Stomach (tissue), 9 donors: ENCODE results near the gene MAGI1. TPM values are rescaled to one million over a fixed set of nuclear protein-coding genes. Genes with fewer than 3 reads are reported as not detected.

Experiments used
- DNase-seq, 2 donors: peaks; one replicate each; pipeline versions ENCODE4 v3.0.0 to v3.0.0-alpha.2; 2013 to 2019
- H3K27ac ChIP-seq, 5 donors: fragments of 200-600 bp in 4 of 5; sonication (generic) in 4 of 5; one replicate each; pipeline ENCODE4 v1.5.1; 2013 to 2019; ENCODE audit warnings: mild to moderate bottlenecking in 1 of 5, moderate library complexity in 1 of 5
- H3K27me3 ChIP-seq, 3 donors: fragments of 200-600 bp; sonication (generic); one replicate each; pipeline ENCODE4 v1.5.1; 2017 to 2019; ENCODE audit warnings: mixed run types in 1 of 3
- H3K36me3 ChIP-seq, 4 donors: fragments of 200-600 bp; sonication (generic); 1 replicate in 3 of 4; 2 replicates in 1 of 4; pipeline ENCODE4 v1.5.1; 2016 to 2019
- H3K4me1 ChIP-seq, 4 donors: fragments of 200-600 bp; sonication (generic); one replicate each; pipeline ENCODE4 v1.5.1; 2016 to 2019
- H3K4me3 ChIP-seq, 4 donors: fragments of 200-600 bp; sonication (generic) in 3 of 4; one replicate each; pipeline ENCODE4 v1.5.1; 2016 to 2019; ENCODE audit warnings: mild to moderate bottlenecking in 1 of 4
- H3K9me3 ChIP-seq, 4 donors: fragments of 200-600 bp; sonication (generic); one replicate each; pipeline ENCODE4 v1.5.1; 2016 to 2019
- EP300 ChIP-seq: sonication (generic); formaldehyde crosslinking; IDR thresholded peaks from one replicate; pipeline ENCODE4 v1.6.1; 2017; ENCODE audit warnings: antibody characterized with exemption
- POLR2A ChIP-seq, 4 donors: fragments of 450-650 bp; IDR thresholded peaks; one replicate each; pipeline ENCODE4 v1.6.1; 2016; ENCODE audit warnings: antibody characterized with exemption in 4 of 4, control low read depth in 2 of 4, mild to moderate bottlenecking in 1 of 4, moderate library complexity in 1 of 4
- POLR2AphosphoS5 ChIP-seq, 3 donors: sonication (generic); formaldehyde crosslinking; IDR thresholded peaks; one replicate each; pipeline ENCODE4 v1.6.1; 2016; ENCODE audit warnings: antibody characterized with exemption in 3 of 3
- WGBS, 5 donors: extraction: QIAGEN DNeasy Blood & Tissue Kit in 3 of 5; methylation state at CpG; one replicate each; pipeline versions ENCODE4 v1.1.5 to v1.1.7; 2013 to 2018; 5-methylcytosine and 5-hydroxymethylcytosine counted together
- intact Hi-C: fragments of 100-400 bp; cut with DNase I; formaldehyde crosslinking; loops from one replicate; pipeline ENCODE4 v1.15.1; 2023; ENCODE audit warnings: low total_unique reads
- polyA plus RNA-seq, 3 donors: library from polyadenylated mRNA; stranded (reverse); fragments of 200-250 nt; gene quantifications; one replicate each; pipeline ENCODE4 v1.2.3, GENCODE V29; 2013
- total RNA-seq, 5 donors: library from RNA; depleted of rRNA; stranded (reverse); fragments of >200 nt; gene quantifications; one replicate each; pipeline versions ENCODE4 v1.1.0 to v1.2.3, GENCODE V29; 2014 to 2016
- TF ChIP-seq, protein P1 (sequence below), 7 experiments: fragments of 450-650 bp in 4 of 7; fragments of 200-600 bp in 3 of 7; sonication (generic) in 3 of 7; IDR thresholded peaks; one replicate each; pipeline ENCODE4 v1.5.1; 2016 to 2019; ENCODE audit warnings: antibody characterized with exemption in 7 of 7, control low read depth in 2 of 7, mild to moderate bottlenecking in 1 of 7
- donor health status: healthy with polysubstance abuse.
- donor health status: Bipolar disorder and iron deficiency.
- donor health status: healthy.

Gene MAGI1
- total and polyA plus RNA-seq, 8 donors = 5.7 to 237 (median 84.8) TPM

DNA sequence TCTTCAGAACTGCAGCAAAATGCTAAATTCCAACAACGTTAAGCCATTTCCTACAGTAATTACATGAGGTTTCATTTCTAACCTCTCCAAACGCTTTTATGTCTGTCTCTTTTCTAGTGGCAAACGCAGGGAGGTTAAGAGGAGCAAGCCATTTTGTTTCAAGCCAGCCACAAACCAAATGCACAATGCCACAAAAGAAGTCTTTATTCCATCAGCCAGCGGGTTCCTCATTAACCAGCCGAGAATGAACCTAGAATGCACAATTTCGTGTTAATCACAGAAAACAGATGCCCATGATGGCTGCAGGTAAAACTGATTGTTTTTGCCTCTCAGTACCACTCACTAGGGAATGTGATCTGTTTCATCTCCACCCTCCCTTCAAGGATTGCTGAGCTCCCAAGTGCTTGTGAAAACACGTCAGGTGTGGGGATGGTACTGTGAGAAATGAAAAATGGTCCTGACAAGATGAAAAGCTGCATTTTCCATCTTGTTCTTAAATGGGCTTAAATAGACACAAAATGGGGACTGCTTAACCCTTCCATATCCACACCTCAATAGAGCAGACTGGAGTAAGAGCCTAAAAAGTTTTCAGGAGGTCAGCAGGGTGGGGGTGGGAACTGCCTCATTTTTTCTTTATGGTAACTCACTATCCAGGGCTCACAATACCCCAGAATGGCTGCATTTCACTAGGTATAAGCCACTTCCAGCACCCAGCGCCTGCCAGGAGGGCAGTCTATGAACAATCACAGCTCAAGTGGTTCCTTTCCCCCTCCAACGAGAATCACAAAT, 277.1 kb downstream of the MAGI1 start:
- TF ChIP-seq EP300 = no peak
- no peak for TF ChIP-seq POLR2AphosphoS5 (IDR thresholded peaks at IDR 0.05)
- intact Hi-C loops = no loop called here
- WGBS, 5 donors = 82 to 91% (median 87%) methylated on average over 9 of the region's 9 CpGs

DNA sequence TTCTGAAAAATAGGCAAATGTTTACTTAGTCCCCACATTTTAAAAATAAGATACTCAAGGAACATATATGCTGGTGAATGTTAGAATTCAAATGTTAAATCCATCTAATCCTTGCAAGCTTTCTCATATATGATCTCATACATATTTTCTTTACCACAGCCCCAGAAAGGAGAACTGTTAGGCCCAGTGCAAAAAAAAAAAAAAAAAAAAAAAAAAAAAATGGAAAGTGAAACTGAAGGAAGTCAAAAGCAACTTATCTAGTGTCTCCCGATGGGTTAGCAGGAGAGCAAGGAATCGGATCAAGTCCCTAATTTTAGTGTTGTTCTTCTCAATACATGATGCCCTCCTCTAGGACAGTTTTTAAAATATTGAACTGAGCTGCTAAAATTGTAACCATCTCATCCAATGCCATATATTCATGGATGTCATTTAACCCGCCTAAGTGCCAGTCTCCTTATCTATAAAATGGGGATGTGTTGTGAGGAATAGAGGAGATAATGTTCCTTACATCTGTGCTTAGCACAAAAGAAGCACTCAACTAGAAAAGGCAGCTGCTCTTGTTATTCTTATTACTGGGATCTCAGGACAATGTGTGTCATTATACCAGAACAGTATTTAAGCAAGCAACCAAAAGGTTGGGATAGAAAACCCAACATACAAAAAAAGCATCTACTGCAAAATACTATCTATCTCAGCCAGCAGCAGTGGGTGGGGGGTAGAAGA, 279.7 kb downstream of the MAGI1 start:
- no peak for DNase-seq
- no peaks in the 10 kb centered on the region for H3K27me3 ChIP-seq
- TF ChIP-seq, protein P1, sequence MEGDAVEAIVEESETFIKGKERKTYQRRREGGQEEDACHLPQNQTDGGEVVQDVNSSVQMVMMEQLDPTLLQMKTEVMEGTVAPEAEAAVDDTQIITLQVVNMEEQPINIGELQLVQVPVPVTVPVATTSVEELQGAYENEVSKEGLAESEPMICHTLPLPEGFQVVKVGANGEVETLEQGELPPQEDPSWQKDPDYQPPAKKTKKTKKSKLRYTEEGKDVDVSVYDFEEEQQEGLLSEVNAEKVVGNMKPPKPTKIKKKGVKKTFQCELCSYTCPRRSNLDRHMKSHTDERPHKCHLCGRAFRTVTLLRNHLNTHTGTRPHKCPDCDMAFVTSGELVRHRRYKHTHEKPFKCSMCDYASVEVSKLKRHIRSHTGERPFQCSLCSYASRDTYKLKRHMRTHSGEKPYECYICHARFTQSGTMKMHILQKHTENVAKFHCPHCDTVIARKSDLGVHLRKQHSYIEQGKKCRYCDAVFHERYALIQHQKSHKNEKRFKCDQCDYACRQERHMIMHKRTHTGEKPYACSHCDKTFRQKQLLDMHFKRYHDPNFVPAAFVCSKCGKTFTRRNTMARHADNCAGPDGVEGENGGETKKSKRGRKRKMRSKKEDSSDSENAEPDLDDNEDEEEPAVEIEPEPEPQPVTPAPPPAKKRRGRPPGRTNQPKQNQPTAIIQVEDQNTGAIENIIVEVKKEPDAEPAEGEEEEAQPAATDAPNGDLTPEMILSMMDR (IDR thresholded peaks at IDR 0.05) = no peak
- TF ChIP-seq EP300 = no peak
- no peak for TF ChIP-seq POLR2AphosphoS5 (IDR thresholded peaks at IDR 0.05)
- no peak for TF ChIP-seq POLR2A (IDR thresholded peaks at IDR 0.05)
- H3K4me1 ChIP-seq = peaks cover 0 to 15% (median 2%) of the 10 kb centered on the region in 4 donors
- no peak overlapping the region for H3K27ac ChIP-seq
- H3K9me3 ChIP-seq = no peaks in the 10 kb centered on the region
- H3K4me3 ChIP-seq = no peak overlapping the region
- intact Hi-C loops = no loop called here
- WGBS, 5 donors = 37 to 47% (median 38%) methylated on average over 3 of the region's 3 CpGs
- H3K36me3 ChIP-seq = no peaks in the 10 kb centered on the region

More for the DNA sequence above, 277.1 kb downstream of the MAGI1 start:
- Histone ChIP-seq H3K9me3 (no peaks in the 10 kb centered on the region), H3K4me1 (peaks cover 0 to 10% (median 2%) of the 10 kb centered on the region in 4 donors), H3K4me3 (no peak overlapping the region), H3K27me3 (no peaks in the 10 kb centered on the region), H3K36me3 (no peaks in the 10 kb centered on the region), H3K27ac (no peak overlapping the region)
- DNase-seq = no peak

DNA sequence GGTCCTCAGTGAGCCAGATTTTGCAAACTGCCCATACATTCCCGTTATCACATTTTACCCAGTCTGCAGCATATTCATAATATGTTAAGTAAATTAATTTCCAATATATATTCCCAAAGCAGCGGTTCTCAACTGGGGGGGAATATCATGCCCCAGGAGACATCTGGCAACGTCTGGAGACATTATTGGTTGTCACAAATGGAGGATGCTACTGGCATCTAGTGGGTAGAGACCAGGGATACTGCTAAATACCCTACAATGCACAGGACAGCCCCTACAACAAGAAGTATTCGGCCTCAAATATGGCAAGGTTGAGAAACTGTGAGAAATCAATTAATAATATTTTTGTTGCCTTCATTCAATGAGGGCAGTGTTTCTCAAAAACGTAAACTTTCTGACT, 280.3 kb downstream of the MAGI1 start:
- no peaks in the 10 kb centered on the region for H3K27me3 ChIP-seq
- intact Hi-C loops = no loop called here
- TF ChIP-seq EP300 (no peak), POLR2A (IDR thresholded peaks at IDR 0.05) (no peak), POLR2AphosphoS5 (IDR thresholded peaks at IDR 0.05) (no peak)
- TF ChIP-seq, protein P1 (IDR thresholded peaks at IDR 0.05) = no peak
- no peak overlapping the region for H3K4me3 ChIP-seq
- no peak for DNase-seq
- no peaks in the 10 kb centered on the region for H3K36me3 ChIP-seq
- H3K27ac ChIP-seq = no peak overlapping the region
- 67 to 79% (median 67%) methylated on average over 5 of the region's 5 CpGs for WGBS, 5 donors
- H3K9me3 ChIP-seq = no peaks in the 10 kb centered on the region
- H3K4me1 ChIP-seq = peaks cover 0 to 15% (median 2%) of the 10 kb centered on the region in 4 donors

DNA sequence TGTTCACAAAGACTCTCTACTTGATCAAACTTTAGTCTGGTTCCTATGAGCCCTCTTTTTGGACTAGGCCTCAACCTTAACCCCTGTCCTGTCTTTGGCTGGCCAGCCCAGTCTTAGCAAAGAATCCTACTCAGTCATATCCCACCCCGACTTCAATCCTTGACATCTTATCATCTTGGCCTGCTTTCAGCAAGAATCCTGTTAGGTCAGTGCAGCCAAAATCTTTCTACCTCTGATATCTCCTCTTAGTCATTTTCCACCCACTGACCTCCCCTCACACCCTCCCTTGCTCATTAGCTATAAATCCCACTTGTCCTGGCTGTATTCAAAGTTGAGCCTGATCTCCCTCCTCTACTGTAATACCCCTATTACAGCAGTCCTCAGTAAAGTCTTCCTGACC, 286.1 kb downstream of the MAGI1 start:
- Histone ChIP-seq H3K9me3 (no peaks in the 10 kb centered on the region), H3K4me1 (peaks cover 0 to 6% (median 0%) of the 10 kb centered on the region in 4 donors), H3K4me3 (no peak overlapping the region), H3K36me3 (no peaks in the 10 kb centered on the region), H3K27me3 (no peaks in the 10 kb centered on the region), H3K27ac (no peak overlapping the region)
- TF ChIP-seq EP300 = no peak
- 38 to 61% (median 53%) methylated on average over 1 of the region's 1 CpG for WGBS, 5 donors
- DNase-seq = no peak
- intact Hi-C loops = no loop called here

DNA sequence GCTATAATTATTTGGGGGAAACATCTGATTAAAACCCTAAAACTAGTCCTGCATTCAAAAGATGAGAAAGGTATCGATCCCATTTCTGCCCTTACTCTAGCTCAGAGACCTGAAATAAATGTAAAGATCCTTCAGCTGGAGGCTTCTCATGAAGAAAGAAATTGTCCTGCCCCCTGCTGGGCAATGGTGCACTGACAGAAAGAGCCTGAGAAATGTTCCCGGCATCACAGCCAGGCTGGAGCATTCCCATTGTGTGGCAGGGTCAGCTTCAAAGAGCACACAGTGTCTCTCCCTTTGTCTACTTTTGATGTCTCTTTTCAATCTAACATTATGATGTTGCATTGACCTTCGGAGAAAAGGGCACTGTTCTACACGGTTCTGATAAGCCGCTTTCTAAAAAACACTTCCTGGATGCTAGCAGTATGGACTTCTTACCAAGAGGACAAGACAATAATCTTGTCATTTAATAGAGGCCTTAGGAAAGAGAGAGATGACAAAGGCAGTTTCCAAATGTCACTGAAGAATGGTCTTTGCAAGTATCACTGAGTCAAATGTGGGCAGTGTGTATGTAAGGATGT, 287.5 kb downstream of the MAGI1 start:
- WGBS, 5 donors = 55 to 69% (median 61%) methylated on average over 5 of the region's 5 CpGs
- intact Hi-C loops = no loop called here
- H3K4me3 ChIP-seq = no peak overlapping the region
- H3K4me1 ChIP-seq = peaks cover 0 to 1% (median 0%) of the 10 kb centered on the region in 4 donors
- peak; percentile 40 to 65 for DNase-seq
- H3K27me3 ChIP-seq = no peaks in the 10 kb centered on the region
- H3K27ac ChIP-seq = no peak overlapping the region
- TF ChIP-seq, protein P1 (IDR thresholded peaks at IDR 0.05) = peak in 5 of 7 experiments; percentile 24 to 55 (median 41)
- no peak for TF ChIP-seq EP300
- H3K9me3 ChIP-seq = no peaks in the 10 kb centered on the region
- no peaks in the 10 kb centered on the region for H3K36me3 ChIP-seq
